ENCODE data around the gene SLC19A1.

The SLC19A1 gene

DNA sequence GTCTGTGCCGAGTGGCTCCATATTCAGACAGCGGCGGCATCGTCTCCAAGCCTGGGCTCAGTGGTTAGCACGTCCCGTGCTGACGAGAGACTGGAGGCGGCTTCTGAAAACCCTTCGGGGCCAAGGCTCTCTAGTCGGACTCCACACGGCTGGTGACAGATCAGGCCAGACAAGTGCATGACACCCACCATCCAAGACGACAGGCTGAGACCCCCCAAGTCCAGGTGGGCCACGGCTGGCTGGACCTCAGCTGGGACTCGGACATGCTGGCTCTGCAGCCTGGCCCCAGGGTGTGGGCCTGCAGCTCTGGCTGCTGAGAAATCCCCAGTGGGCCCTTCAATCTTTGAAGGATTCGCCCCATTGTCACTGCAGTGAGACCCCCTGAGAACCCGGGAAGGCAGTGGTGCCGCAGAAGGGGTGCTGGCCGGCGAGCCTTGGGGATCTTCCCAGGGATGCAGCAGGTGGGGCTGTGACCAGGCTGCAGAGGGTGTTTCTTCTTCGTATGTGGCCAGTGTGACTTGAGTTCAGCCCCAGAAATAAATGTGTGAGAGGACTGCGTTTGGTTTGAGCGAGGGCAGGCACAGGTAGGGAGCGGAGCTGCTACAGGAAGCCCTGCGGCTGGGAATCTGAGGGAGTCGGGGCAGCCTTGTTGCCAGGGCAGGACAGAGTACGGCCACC lies 15.9 kb upstream of the SLC19A1 start:
- no peak for DNase-seq (ENCODE audit: low read depth in 3 of 3, low spot score in 1 of 3)

DNA sequence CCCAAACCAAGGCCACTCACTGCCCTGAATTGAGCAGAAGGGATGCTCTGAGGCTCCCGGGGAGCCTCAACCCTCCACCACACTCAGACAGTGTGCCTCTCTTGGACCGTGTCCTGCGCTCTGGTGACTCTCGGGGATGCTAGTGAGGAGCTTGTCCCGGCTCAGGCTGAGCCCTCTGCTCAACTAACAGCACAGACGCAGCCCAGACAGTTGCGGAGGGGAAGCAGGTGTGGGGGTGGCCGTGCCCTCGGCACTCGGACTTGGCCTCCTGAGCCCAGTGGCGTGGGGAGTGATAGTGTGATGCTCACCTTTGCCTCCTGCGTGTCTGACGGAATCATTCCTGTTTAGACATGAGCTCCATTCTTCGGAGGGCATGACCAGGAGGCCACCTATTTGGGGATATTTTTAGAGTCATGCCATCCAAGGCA lies 15.4 kb upstream of the SLC19A1 start:
- no peak for DNase-seq (ENCODE audit: low read depth in 3 of 3, low spot score in 1 of 3)

DNA sequence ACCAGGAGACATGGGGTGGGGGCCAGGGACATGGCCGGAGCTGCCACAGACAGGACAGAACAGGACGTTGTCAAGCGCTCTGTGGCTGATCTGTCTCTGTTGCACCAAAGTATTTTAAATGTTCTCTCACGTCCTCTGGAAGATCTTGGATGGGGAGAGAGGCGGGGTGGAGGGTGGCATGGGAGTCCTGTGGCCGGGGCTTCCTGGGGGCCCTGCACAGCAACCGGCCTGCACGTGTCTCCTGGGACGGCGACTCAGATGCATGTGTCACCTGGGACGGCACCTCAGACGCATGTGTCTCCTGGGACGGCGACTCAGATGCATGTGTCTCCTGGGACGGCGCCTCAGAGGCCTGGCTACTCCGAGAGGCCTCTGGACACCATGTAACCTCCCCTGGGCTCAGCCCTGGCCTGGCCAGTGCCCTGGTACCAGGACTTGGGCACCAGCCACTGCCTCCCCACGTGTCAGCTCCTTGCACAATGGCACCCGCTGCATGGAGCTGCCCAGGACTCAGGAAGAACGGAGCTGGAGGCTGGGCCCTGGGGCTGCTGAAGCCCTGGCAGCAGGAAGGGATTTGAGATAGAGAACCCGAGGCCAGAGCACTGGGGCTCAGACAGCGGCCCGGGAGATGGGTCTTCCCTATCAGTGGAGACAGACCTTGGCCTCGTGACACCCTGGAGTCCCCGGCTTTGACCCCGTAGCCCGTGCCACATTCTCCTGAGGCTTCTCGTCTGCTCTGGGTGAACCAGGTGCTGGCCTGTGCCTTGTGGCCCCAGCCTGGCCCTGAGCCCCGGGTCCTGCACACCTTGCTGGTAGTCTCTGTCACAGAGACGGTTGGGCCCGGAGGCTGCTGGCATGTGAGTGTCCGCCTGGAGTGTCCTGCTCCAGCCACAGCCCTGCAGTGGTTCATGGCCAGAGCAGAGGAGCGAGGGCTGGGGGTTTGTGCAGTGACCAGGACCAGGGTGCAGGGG lies 14.7 kb upstream of the SLC19A1 start:
- no peak for DNase-seq (ENCODE audit: low read depth in 3 of 3, low spot score in 1 of 3)

DNA sequence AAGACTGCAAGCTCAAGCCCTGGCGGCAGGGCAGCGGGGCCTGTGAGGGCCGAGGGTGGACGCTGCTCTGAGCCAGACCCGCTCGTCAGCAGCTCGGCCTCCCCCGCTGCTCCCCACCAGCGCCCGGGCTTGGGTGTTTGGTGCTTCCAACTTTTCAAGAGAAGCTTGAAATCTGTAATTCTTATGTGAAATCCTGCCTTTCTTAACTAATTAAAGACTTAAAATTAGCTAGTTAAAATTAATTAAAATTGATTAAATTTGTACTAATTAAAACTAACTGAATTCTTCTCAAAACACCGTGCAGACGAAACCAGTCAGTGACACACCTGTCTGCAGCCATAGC lies 14.0 kb upstream of the SLC19A1 start:
- DNase-seq (ENCODE audit: low read depth in 3 of 3, low spot score in 1 of 3): no peak

DNA sequence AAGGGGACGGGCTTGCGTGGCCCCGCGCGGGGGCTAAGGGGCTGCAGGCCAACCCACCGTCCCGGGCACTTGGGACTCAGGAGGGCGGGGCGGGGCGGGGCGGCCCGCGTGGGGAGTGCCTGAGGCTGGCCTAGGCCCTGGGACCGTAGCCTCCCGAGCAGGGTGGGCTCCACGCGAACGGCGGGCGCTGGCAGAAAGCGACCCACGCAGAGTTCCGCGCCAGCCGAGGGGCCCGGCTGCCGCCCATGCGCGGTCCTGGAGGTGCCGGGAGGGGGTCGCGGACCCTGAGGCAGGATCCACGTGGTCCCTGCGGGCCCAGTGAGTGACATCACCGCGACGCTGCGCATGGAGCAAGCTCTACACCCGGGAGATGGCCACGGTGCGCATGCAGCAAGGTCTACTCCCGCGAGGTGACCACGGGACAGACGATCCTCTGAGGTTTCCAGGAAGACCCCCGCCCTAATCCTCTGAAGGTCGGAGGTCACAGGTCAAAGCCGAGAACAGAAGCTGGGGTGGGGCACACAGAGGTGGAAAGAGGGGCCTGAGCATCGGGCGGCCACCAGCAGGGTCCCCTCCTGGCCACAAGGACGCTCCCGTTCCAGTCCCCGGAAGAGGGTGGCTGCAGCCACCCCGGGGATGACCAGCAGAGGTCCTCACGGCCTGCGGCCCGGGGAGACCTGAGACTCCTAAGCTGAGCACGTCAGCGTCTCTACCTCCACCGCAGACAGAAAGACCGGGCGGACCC lies 13.5 kb upstream of the SLC19A1 start:
- peak in 1 of 3 donors; percentile 38 for DNase-seq (ENCODE audit: low read depth in 3 of 3, low spot score in 1 of 3)

DNA sequence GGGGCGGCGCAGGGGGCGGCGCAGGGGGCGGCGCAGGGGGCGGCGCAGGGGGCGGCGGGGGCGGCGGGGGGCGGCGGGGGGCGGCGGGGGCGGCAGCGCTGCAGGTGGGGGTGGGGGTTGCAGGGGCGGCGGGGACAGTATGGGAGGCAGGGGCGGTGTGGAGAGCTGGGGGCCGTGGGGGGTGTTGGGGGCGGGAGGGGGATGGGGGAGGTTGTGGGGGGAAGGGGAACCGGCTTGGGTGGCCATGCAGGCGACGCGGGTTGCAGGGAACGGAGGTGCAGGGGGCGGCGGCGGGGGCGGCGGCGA lies 13.0 kb upstream of the SLC19A1 start:
- DNase-seq (ENCODE audit: low read depth in 3 of 3, low spot score in 1 of 3): no peak

DNA sequence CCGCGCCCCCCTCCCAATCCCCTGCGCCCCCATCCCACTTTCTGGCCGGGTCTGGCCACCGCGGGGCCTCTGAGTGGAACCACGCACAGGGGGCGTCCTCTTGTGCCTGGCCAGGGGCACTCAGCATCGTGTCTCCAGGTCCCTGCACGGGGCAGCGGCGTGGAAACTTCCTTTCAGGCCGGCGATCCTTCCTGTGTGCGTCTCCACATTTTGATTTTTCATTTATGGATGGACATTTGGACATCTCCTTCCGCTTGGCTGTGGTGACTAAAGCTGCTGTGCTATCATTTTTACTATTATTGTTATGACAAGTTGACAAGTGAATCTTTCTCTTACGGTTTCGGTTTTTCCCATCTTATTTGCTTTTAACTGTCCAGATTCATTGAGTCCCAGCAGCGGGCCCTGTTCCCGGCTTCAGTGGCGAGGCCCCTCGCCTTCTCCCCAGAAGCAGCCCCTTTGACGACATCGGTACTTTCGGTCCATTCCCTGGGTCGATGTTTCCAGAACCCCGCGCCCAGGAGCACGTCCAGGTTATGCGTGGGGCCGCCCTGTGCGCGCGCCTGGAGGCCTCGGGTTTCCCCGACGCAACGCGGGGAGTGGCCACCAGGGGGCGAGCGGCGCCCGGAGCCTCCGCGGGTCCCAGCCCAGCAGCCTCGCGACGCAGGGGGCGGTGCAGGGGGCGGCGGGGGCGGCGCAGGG lies 12.4 kb upstream of the SLC19A1 start:
- DNase-seq (ENCODE audit: low read depth in 3 of 3, low spot score in 1 of 3): peak; percentile 72 to 94 (median 86)

DNA sequence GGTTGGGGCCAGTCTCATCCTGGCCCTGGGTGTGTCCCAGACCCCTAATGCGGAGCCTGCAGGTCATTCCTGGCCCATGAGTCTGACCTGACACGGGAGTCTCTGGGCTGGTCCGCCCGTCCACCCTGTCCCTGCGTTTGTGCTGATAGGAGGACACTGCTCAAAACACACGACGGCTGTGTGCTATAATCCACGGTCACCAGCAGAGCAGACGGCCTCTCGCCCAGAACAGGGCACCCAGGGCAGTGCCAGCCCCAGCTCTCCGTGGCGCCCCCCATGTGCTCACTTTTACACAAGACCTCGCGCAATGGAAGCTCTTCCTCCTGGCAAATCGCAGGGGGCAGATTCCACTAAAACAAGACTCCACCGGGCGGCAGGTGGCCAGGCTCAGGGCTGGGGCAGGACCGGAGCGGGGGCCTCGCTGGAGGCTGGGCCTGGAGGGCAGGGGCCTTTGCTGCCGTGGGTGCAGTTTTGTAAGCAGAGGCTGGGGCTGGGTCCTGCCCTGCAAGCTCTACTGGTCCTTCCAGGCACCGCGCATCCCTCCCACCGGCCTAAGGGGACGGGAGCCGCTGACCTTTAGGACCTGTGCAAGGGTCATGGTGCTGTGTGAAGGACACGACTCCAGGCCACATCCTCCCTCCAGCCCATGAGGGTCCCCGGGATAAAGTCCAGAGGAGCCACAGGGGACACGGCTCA lies 10.6 kb upstream of the SLC19A1 start:
- DNase-seq (ENCODE audit: low read depth in 3 of 3, low spot score in 1 of 3): no peak

DNA sequence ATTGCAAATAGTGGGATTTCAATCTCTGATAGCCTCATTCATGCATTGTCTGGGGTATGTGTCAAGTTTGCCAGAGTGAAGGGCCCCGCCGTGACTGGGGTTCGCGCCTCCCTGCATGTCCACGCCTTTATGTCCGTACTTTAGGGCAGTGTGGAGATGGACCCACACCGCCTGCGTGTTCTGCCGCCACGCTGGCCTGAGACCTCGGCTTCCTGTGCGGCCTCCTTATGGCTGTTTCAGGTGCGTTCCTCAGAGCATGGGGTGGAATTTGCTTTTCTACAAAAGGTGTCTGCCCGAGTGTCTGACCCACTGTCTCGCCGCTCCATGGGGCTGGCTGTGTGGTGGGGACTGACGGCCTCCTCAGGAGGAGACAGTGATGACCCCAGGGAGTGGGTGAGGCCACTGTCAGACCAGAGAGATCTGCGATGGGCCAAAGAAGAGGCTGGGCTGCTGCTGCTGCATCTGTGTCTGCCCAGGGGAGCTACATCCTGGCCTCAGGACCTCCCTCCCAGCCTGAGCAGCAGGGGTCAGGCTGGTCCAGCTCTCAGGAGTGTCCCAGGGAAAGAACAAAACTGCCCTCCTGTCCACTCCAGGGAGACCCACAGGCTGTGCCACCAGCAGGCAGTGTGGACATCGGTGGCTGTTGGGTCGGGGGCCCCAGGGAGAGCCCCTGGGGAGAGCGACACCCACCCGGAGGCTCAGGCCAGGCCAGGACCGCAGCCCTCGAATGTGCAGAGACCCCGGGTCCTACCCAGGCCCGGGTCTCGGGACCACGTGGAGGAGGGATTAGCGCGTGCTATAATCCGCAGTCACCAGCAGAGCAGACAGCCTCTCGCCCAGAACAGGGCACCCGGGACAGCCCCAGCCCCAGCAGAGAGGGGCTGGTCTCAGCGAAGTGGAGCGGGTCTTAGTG lies 9.8 kb upstream of the SLC19A1 start:
- no peak for DNase-seq (ENCODE audit: low read depth in 3 of 3, low spot score in 1 of 3)

DNA sequence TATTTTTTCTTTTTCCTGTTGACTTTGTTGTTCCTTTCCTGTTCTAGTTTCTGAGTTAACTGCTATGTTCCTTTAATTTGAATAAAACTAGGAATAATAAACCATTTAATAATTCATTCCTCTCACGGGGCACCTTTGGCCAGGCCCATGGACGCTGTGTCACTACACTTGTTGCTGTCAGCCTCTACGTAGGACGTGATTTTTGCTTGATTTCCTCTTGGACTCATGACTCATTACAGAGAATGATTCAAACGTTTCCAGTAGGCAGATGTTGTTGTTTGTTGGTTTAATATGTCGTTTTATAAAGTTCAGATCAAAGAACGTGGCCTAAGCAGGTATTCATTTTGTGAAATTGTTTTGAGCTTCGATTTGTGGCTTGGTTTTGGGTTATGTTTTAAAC lies 9.1 kb upstream of the SLC19A1 start:
- no peak for DNase-seq (ENCODE audit: low read depth in 3 of 3, low spot score in 1 of 3)

DNA sequence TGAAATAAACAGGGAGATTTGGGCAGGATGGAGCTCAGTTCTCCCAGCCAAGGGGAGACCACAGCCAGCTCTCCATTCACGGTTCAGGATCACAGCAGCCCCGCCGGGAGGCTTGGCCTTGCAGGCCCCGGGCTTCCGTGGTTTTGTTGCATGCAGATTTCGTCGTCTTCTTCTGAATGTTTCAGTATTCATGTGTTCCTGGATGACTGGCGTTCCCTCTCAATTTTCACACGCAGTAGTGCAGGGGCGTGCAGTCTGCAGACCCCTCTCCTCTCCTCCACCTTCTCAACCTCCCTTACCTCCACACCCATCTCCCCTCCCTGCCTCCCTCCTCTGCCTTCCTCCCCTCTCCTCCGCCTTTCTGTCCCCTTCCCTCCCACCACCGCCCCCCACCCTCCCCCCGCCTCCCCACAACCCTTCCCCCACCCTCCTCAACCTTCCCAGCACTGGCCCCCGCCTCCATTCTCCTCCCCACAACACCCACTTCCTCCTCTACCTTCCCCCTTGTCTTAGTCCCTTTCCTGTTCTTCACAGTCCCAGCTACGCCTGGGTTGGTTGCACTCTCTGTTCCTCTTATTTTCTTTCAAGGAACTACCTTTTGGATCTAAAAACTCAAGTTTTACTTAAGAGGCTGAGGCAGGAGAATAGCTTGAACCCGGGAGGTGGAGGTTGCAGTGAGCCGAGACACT lies 8.4 kb upstream of the SLC19A1 start:
- no peak for DNase-seq (ENCODE audit: low read depth in 3 of 3, low spot score in 1 of 3)

DNA sequence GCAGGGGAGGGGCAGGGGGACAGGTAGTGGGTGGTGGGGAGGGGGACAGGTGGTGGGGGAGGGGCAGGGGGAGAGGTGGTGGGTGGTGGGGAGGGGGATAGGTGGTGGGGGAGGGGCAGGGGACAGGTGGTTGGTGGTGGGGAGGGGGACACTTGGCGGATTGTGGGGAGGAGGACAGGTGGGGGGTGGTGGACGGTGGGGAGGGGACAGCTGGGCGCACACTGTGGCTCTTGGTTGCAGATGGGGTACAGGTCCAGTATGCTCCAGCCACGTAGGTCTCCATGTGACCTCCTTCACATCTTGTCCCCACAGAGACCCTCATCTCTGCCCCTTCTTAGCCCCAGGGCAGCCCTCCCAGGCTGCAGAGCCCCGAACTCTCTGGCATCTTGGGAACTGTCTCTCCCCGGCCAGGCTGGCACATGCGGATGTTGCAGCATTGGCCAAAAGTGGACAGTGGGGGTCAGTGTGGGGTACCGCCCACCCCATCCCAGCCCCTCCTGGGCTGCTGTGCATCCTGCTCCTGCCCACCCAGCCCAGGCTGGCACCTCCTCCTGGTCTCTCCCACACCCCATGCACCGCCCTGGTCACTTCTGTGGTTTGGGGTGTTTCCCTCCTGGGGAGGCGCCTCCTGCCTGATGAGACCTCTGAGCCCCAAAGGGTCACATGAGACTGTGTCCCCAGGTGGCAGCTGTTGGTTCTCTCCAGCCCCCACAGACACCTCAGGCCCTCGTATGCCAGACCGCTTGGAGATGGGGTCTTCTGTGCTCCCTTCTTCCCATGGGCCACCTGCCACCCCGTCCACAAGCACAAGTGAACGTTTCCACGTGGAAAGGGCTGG lies 7.6 kb upstream of the SLC19A1 start:
- DNase-seq (ENCODE audit: low read depth in 3 of 3, low spot score in 1 of 3): no peak

DNA sequence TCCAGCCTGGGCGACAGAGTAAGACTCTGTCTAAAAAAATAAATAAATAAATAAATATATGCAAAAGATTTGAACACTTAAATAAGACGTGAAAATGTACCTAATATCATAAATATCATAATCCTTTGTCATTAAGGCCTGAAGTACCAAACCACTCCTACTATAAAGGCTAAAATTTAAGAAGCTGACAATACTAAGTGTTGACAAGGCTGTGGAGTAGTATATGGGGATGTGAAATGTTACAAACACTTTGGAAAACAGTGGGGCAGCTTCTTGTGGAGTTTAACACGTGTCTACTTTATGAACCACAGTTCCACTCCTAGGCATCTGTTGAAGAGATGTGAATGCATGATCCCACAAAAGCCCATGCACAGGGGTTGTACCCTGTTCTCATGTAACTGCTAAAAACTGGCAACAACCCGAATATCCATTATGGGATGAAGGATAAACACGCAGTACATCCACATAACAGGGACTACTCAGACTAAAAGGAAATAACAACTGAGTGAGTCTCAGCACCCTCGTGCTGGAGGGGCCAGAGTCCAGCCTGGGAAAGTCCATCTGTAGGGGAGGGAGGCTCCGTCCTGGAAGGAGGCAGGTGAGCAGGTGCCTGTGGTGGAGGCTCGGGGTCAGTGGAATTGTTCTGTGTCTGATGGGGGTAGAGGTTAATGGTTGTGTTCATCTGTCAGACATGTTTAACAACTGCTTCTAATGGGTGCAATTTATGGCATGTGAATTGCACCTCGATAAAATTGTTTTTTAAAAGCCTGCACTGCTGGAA lies 6.7 kb upstream of the SLC19A1 start:
- DNase-seq (ENCODE audit: low read depth in 3 of 3, low spot score in 1 of 3): no peak

DNA sequence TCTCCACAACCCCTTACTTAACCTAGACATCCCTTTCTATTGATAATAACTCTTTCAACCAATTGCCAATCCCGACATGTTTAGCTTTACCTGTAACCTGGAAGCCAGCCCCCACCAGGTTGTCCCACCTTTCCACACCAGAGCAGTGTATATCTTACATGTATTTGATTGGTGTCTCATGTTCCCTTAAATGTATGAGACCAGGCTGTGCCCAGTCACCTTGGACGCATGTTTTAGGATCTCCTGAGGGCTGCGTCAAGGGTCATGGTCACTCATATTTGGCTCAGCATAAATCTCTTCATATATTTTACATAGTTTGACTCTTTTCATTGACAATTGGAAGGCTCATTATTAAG lies 5.3 kb upstream of the SLC19A1 start:
- DNase-seq (ENCODE audit: low read depth in 3 of 3, low spot score in 1 of 3): no peak

DNA sequence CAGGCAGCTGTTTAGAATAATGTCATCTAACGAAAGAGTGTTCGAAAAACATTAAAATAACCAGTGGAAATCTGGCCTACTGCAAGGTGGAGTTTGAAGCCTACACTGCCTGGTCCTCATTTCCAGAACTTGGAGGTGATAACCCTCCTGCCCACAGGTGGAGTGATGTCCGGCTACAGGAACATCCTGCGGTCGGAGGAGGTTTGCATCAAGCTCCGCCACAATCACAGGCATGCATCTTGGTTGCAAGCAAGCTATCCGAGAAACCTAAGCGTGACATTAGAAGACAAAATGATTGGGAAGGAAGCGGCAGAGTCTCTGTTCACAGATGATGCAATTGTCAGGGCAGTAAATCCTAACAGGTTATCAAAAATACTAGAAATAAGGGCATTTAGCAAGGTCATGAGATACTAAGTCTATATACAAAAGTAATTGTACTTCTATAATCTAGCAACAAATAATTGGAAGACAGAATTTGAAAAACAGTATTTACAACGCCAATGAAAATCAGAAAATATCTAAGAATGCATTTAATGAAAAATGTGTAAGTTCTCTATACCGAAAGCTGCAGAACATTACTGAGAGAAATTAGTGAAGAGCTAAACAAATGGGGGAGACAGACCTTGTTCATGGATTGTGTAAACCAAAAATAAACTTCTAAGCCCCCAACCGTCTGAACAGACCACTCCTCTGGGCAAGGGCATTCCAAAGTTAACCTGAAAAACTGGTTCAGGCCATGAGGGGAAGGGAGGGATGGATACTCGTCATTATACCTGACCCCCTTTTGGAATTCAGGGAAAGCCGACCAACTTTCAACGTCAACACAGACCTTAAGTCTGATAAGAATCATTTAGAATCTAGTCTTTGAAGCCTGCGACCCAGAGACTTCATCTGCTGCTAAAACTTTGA lies 4.7 kb upstream of the SLC19A1 start:
- no peak for DNase-seq (ENCODE audit: low read depth in 3 of 3, low spot score in 1 of 3)

DNA sequence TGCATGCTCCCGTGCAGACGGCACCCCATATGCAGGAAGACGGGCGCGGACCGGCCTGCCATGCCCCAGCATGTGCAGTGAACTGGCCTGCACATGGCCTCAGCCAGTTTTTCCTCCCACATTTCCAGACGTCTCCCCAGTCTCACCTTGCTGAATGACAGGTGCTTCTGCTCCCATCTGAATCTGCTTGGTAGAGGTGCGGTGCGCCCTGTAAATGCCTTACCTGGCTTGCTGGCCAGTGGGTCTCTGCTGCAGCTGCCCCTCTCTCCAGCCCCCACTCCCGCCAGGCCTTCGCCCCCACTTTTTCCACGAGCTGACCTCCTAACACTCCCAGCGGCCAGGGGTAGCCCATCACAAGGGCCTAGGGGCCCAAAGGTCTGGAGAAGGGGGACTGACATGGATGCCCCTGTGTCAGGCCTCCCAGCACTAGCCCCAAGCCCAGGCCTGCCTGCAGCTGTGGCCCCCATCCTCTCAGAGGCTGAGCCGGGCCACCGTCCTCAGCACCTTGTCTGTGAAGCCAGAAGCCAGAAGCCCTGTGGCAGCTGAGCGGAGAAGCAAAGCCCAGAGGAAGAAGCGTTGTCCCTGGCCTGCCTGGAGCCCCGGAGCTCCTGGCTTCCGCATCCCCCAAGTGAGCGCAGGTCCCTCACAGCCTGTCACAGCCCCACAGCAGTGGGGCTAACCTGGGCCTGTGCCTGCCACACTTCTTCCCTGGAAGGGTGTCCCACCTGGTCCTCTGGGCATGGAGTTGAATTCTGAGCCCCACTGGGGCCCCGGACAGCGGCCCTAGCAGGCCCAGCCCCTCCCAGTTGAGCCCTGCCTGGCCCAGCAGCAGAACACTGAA lies 3.7 kb upstream of the SLC19A1 start:
- DNase-seq (ENCODE audit: low read depth in 3 of 3, low spot score in 1 of 3): no peak
